Mesodermal cell (in vitro differentiated cells): ENCODE results near the gene SLC35F6.
"Not testable (repeated sequence)": the region's sequence is repeated elsewhere in the genome, so short reads cannot be mapped to it uniquely, and the experiment has no call there.

Experiments used
- H3K27ac ChIP-seq: 2 replicates; pipeline ENCODE4 v1.7.0; 2013; ENCODE audit warnings: mild to moderate bottlenecking, low read depth, low read length, moderate library complexity; ENCODE audit not compliant: severe bottlenecking
- H3K36me3 ChIP-seq: 2 replicates; pipeline ENCODE4 v1.7.1; 2013; ENCODE audit warnings: mild to moderate bottlenecking, low read length, moderate library complexity; ENCODE audit not compliant: control insufficient read depth, insufficient read depth
- H3K4me1 ChIP-seq: one replicate; pipeline ENCODE4 v1.7.1; 2013; ENCODE audit warnings: mild to moderate bottlenecking, low read length; ENCODE audit not compliant: insufficient read depth, control insufficient read depth, poor library complexity, severe bottlenecking
- H3K4me3 ChIP-seq: 2 replicates; pipeline ENCODE4 v1.7.0; 2013; ENCODE audit warnings: low read length, control low read depth, mild to moderate bottlenecking; ENCODE audit not compliant: insufficient read depth, poor library complexity, severe bottlenecking; ENCODE audit errors: extremely low read depth
- H3K9me3 ChIP-seq: 2 replicates; pipeline ENCODE4 v1.7.1; 2013; ENCODE audit warnings: mild to moderate bottlenecking, low read length, moderate library complexity; ENCODE audit not compliant: control insufficient read depth
- WGBS, 2 experiments: methylation state at CpG; one replicate each; pipeline ENCODE4 v1.1.5; 2013; ENCODE audit warnings: missing lambda C conversion rate in 2 of 2; ENCODE audit not compliant: insufficient coverage in 2 of 2; 5-methylcytosine and 5-hydroxymethylcytosine counted together

SLC35F6 gene

GRCh38 chr2:26744953-26745352 lies 19.1 kb upstream of the SLC35F6 start:
- no peak overlapping the region for H3K4me3 ChIP-seq
- peaks cover 4% of the 10 kb centered on the region for H3K4me1 ChIP-seq
- no peaks in the 10 kb centered on the region for H3K9me3 ChIP-seq
- no peaks in the 10 kb centered on the region for H3K36me3 ChIP-seq
- no peak overlapping the region for H3K27ac ChIP-seq
- WGBS, 2 experiments, result 91 to 100% methylated on average over 3 of the region's 3 CpGs

DNA sequence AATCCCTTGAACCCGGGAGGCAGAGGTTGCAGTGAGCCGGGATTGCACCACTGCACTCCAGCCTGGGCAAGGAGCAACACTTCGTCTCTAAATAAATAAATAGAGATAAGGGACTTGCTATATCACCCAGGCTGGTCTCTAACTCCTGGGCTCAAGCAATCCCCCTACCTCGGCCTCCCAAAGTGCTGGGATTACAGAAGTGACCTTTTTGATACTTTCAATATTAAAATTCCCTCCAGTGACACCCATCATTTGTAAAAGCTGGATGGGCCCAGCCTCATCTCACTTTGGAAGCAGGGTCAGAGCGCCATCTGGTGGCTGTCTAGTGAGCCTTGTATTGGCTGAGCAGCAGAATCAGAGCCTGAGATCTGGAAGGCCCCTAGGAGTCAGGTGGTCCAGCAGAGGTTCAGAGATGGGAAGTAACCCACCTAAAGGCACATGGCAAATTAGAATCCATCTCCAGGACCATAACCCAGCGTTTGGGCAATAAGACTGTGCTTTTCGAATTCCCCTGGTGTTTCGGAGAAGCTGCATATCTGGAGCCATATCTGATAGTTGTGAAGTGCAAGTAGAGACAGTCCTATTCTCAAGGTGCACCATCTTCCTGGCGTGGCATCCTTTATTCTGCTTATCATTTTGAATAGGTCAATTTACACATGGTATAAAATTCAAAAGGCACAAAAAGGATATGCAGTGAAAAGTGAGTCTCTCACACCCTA lies 18.3 kb upstream of the SLC35F6 start:
- H3K4me1 ChIP-seq, result peaks cover 8% of the 10 kb centered on the region
- no peaks in the 10 kb centered on the region for H3K9me3 ChIP-seq
- no peak overlapping the region for H3K4me3 ChIP-seq
- no peak overlapping the region for H3K27ac ChIP-seq
- H3K36me3 ChIP-seq, result no peaks in the 10 kb centered on the region
- 17 to 44% methylated on average over 3 to 5 of the region's 9 CpGs for WGBS, 2 experiments

GRCh38 chr2:26746934-26747333 lies 17.1 kb upstream of the SLC35F6 start:
- 93 to 100% methylated on average over 1 to 2 of the region's 3 CpGs for WGBS, 2 experiments

GRCh38 chr2:26749787-26750420 lies 14.2 kb upstream of the SLC35F6 start:
- not testable (repeated sequence) for H3K36me3 ChIP-seq, H3K4me3 ChIP-seq
- peaks cover 18% of the 10 kb centered on the region for H3K4me1 ChIP-seq
- 0% methylated on average over 2 of the region's 8 CpGs; no CpG with 5 or more reads in 1 of the 2 experiments for WGBS, 2 experiments
- H3K9me3 ChIP-seq, result peaks cover 10% of the 10 kb centered on the region
- H3K27ac ChIP-seq, result peak overlapping the region; percentile 91

More at GRCh38 chr2:26746934-26747333, 17.1 kb upstream of the SLC35F6 start:
- Histone ChIP-seq H3K4me3 (no peak overlapping the region), H3K4me1 (peaks cover 13% of the 10 kb centered on the region), H3K9me3 (peaks cover 10% of the 10 kb centered on the region), H3K36me3 (no peaks in the 10 kb centered on the region), H3K27ac (no peak overlapping the region)

- not testable (repeated sequence) for H3K36me3 ChIP-seq, H3K4me3 ChIP-seq
- Histone ChIP-seq H3K9me3 (peaks cover 10% of the 10 kb centered on the region), H3K4me1 (peaks cover 20% of the 10 kb centered on the region), H3K27ac (peak overlapping the region; percentile 91)
- 17 to 31% methylated on average over 8 to 9 of the region's 11 CpGs for WGBS, 2 experiments
Observed at GRCh38 chr2:26750467-26750866, 13.6 kb upstream of the SLC35F6 start.

DNA sequence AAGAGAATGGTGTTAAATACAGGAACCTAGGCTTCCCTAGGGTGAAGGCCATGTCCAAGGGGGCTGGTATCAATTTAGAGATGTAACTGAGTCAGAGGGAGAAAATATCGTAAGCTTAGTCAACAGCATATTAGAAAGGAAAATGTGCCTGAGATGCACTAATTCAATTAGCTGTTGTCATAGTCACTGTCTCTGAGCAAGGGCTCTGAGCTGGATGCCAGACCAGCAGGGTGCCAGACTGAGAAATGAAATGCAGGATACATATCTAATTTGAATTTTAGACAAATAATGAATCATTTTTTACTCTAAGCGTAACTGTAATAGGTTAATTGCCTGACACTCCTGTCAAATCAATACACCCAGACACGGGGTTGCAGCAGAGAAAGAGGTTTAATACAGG lies 11.4 kb upstream of the SLC35F6 start:
- Histone ChIP-seq H3K9me3 (peaks cover 10% of the 10 kb centered on the region), H3K4me3 (no peak overlapping the region), H3K36me3 (no peaks in the 10 kb centered on the region), H3K4me1 (peaks cover 29% of the 10 kb centered on the region), H3K27ac (no peak overlapping the region)
- 80 to 100% methylated on average over 1 of the region's 3 CpGs for WGBS, 2 experiments

DNA sequence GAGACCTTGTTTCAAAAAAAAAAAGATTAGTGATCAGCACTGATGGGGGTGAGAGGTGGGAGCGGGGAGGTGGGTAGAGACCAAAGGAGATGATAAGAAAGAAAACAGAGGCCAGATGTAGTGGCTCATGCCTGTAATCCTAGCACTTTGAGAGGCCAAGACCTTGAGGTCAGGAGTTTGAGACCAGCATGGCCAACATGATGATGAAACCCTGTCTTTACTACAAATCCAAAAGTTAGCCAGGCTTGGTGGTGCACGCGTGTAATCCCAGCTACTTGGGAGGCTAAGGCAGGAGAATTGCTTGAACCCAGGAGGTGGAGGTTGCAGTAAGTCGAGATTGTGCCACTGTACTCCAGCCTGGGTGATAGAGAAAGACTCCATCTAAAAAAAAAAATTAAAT lies 9.5 kb upstream of the SLC35F6 start:
- Histone ChIP-seq H3K9me3 (peaks cover 10% of the 10 kb centered on the region), H3K4me1 (peaks cover 41% of the 10 kb centered on the region), H3K4me3 (no peak overlapping the region), H3K36me3 (no peaks in the 10 kb centered on the region), H3K27ac (no peak overlapping the region)
- WGBS, 2 experiments, result 100% methylated on average over 1 of the region's 4 CpGs

- H3K4me1 ChIP-seq, result peaks cover 39% of the 10 kb centered on the region
- H3K36me3 ChIP-seq, result no peaks in the 10 kb centered on the region
- peaks cover 10% of the 10 kb centered on the region for H3K9me3 ChIP-seq
- no peak overlapping the region for H3K27ac ChIP-seq
- no peak overlapping the region for H3K4me3 ChIP-seq
- WGBS, 2 experiments, result 69 to 71% methylated on average over 2 to 4 of the region's 4 CpGs
Observed at GRCh38 chr2:26754972-26755670, 9.0 kb upstream of the SLC35F6 start.

- whole genome bisulfite sequencing, 2 experiments, result 82 to 92% methylated on average over 3 to 4 of the region's 5 CpGs
- peaks cover 30% of the 10 kb centered on the region for H3K4me1 ChIP-seq
- peak overlapping the region; percentile 36 for H3K27ac ChIP-seq
- no peaks in the 10 kb centered on the region for H3K36me3 ChIP-seq
- H3K4me3 ChIP-seq, result no peak overlapping the region
- peaks cover 7% of the 10 kb centered on the region for H3K9me3 ChIP-seq
Observed at GRCh38 chr2:26756337-26756736, 7.7 kb upstream of the SLC35F6 start.

- Histone ChIP-seq H3K4me3 (no peak overlapping the region), H3K36me3 (no peaks in the 10 kb centered on the region), H3K9me3 (no peaks in the 10 kb centered on the region), H3K4me1 (peaks cover 27% of the 10 kb centered on the region), H3K27ac (peak overlapping the region; percentile 99)
- 46 to 59% methylated on average over 4 to 6 of the region's 6 CpGs for WGBS, 2 experiments
Observed at GRCh38 chr2:26757873-26758789, 6.0 kb upstream of the SLC35F6 start.
